ENCODE data around the gene USP9X.
"Not testable (repeated sequence)": the region's sequence is repeated elsewhere in the genome, so short reads cannot be mapped to it uniquely, and the experiment has no call there.

Gene USP9X

GRCh38 chrX:41087201-41087600, 2.0 kb downstream of the USP9X start:
- DNase-seq, result no peak

- no peak for DNase-seq
Measured at GRCh38 chrX:41090568-41091238, 5.5 kb downstream of the USP9X start.

- no peak for DNase-seq
Measured at GRCh38 chrX:41092776-41093175, 7.5 kb downstream of the USP9X start.

GRCh38 chrX:41095174-41095573, 9.9 kb downstream of the USP9X start:
- no peak for DNase-seq

GRCh38 chrX:41095908-41096307, 10.7 kb downstream of the USP9X start:
- no peak for DNase-seq

- no peak for DNase-seq
Measured at GRCh38 chrX:41096339-41096955, 11.2 kb downstream of the USP9X start.

GRCh38 chrX:41097326-41097725, 12.1 kb downstream of the USP9X start:
- DNase-seq, result no peak

- no peak for DNase-seq
Measured at GRCh38 chrX:41100200-41100599, 15.0 kb downstream of the USP9X start.

GRCh38 chrX:41100819-41101218, 15.6 kb downstream of the USP9X start:
- no peak for DNase-seq

GRCh38 chrX:41105005-41105404, 19.8 kb downstream of the USP9X start:
- DNase-seq, result no peak

GRCh38 chrX:41106257-41106656, 21.0 kb downstream of the USP9X start:
- DNase-seq, result not testable (repeated sequence)

GRCh38 chrX:41108007-41108406, 22.8 kb downstream of the USP9X start:
- DNase-seq, result no peak

- no peak for DNase-seq
Measured at GRCh38 chrX:41108463-41109205, 23.4 kb downstream of the USP9X start.

GRCh38 chrX:41110801-41111625, 25.8 kb downstream of the USP9X start:
- DNase-seq, result no peak

GRCh38 chrX:41115104-41115425, 29.8 kb downstream of the USP9X start:
- DNase-seq, result peak in 1 of 2 experiments; percentile 38

- no peak for DNase-seq
Measured at GRCh38 chrX:41116948-41117347, 31.7 kb downstream of the USP9X start.

GRCh38 chrX:41118156-41118555, 32.9 kb downstream of the USP9X start:
- peak; percentile 35 to 43 for DNase-seq

- DNase-seq, result no peak
Measured at GRCh38 chrX:41119803-41120202, 34.6 kb downstream of the USP9X start.

GRCh38 chrX:41121766-41122165, 36.5 kb downstream of the USP9X start:
- DNase-seq, result no peak

- no peak for DNase-seq
Measured at GRCh38 chrX:41122664-41123257, 37.5 kb downstream of the USP9X start.

- DNase-seq, result no peak
Measured at GRCh38 chrX:41127477-41128192, 42.4 kb downstream of the USP9X start.

- no peak for DNase-seq
Measured at GRCh38 chrX:41128955-41129354, 43.7 kb downstream of the USP9X start.
